ENCODE measurements around the gene TMA7B. TPM values are rescaled to one million over a fixed set of nuclear protein-coding genes. Genes with fewer than 3 reads are reported as not detected.

The TMA7B gene
- total RNA-seq, 1 donor, result not detected

- no peak overlapping the region for H3K4me3 ChIP-seq (ENCODE audit: insufficient read depth, low read length)
- H2AFZ ChIP-seq (ENCODE audit: low read length), result no peak overlapping the region
- H3K4me1 ChIP-seq (ENCODE audit: insufficient read depth, low read length), result no peaks in the 10 kb centered on the region
- no peak for DNase-seq (ENCODE audit: insufficient read length, low spot score, missing footprints)
- no peaks in the 10 kb centered on the region for H3K9me3 ChIP-seq (ENCODE audit: low read depth, low read length)
- H3K79me2 ChIP-seq (ENCODE audit: insufficient read depth, low read length), result no peaks in the 10 kb centered on the region
- no peak overlapping the region for H3K4me2 ChIP-seq (ENCODE audit: insufficient read depth, low read length)
- H4K20me1 ChIP-seq (ENCODE audit: insufficient read depth, low read length), result no peaks in the 10 kb centered on the region
- H3K36me3 ChIP-seq (ENCODE audit: insufficient read depth, low read length), result no peaks in the 10 kb centered on the region
- H3K27ac ChIP-seq (ENCODE audit: low read depth, low read length), result no peak overlapping the region
- H3K27me3 ChIP-seq (ENCODE audit: insufficient read depth, low read length), result peaks cover 18% of the 10 kb centered on the region
- TF ChIP-seq, protein P1, sequence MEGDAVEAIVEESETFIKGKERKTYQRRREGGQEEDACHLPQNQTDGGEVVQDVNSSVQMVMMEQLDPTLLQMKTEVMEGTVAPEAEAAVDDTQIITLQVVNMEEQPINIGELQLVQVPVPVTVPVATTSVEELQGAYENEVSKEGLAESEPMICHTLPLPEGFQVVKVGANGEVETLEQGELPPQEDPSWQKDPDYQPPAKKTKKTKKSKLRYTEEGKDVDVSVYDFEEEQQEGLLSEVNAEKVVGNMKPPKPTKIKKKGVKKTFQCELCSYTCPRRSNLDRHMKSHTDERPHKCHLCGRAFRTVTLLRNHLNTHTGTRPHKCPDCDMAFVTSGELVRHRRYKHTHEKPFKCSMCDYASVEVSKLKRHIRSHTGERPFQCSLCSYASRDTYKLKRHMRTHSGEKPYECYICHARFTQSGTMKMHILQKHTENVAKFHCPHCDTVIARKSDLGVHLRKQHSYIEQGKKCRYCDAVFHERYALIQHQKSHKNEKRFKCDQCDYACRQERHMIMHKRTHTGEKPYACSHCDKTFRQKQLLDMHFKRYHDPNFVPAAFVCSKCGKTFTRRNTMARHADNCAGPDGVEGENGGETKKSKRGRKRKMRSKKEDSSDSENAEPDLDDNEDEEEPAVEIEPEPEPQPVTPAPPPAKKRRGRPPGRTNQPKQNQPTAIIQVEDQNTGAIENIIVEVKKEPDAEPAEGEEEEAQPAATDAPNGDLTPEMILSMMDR (IDR thresholded peaks at IDR 0.05; ENCODE audit: extremely low read depth, low read depth, low read length), result no peak
Measured at GRCh38 chr22:39941601-39942000, 18.6 kb upstream of the TMA7B start.

DNA sequence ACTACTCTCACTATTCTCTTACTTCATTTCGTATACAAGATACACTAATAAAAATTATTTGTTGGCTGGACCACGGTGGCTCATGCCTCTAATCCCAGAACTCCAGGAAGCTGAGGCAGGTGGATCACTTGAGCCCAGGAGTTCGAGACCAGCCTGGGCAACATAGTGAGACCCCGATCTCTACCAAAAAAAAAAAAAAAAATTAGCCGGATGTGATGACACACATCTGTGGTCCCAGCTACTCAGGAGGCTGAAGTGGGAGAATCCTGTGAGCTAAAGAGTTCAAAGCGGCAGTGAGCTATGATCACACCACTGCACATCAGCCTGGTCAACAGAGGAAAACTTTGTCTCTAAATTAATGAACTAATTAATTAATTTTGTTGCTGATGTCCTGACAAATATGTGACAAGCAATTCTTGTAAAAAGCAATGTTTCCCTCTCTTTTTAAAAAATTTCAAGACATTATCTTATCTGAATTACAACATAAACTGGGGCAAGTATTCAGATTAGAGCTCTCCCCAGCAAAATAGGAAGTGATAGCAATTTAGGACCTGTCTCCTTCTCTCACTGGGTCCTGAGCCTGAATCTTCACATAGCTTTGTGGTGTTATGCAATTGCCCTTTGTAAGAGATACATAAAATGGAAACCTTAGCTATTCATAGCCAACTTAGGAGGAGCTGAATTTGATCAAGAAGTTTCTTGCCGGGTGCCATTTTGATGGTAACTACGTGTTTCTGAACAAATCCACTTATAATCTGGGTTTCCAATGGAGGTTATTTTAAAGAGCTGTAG, 17.6 kb upstream of the TMA7B start:
- Histone ChIP-seq H2AFZ (ENCODE audit: low read length) (no peak overlapping the region), H3K9me3 (ENCODE audit: low read depth, low read length) (no peaks in the 10 kb centered on the region), H3K36me3 (ENCODE audit: insufficient read depth, low read length) (no peaks in the 10 kb centered on the region), H3K4me2 (ENCODE audit: insufficient read depth, low read length) (no peak overlapping the region), H3K79me2 (ENCODE audit: insufficient read depth, low read length) (no peaks in the 10 kb centered on the region), H3K4me1 (ENCODE audit: insufficient read depth, low read length) (no peaks in the 10 kb centered on the region), H3K27me3 (ENCODE audit: insufficient read depth, low read length) (peaks cover 10% of the 10 kb centered on the region), H4K20me1 (ENCODE audit: insufficient read depth, low read length) (no peaks in the 10 kb centered on the region), H3K4me3 (ENCODE audit: insufficient read depth, low read length) (no peak overlapping the region), H3K27ac (ENCODE audit: low read depth, low read length) (no peak overlapping the region)
- DNase-seq (ENCODE audit: insufficient read length, low spot score, missing footprints), result no peak
- TF ChIP-seq, protein P1 (IDR thresholded peaks at IDR 0.05; ENCODE audit: extremely low read depth, low read depth, low read length), result no peak

DNA sequence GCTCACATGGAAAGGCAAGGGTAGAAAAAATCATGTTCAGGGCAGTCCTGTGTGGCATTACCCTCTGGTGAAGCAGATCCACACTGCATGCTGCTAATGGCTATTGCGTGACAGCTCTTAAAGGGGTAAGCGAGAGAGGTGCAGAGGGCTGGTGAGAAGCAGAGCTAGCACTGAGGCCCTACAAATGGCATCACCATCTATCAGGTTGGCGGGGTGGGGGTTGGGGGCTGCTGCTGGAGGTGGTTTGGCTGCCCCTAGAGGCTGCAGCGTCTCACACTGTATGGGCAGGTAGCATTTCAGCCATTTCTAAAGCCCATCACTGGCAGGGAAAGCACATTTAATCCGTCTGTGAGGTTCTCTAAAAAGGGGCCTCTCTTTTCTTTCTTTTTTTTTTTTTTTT, 16.9 kb upstream of the TMA7B start:
- H3K9me3 ChIP-seq (ENCODE audit: low read depth, low read length), result no peaks in the 10 kb centered on the region
- H4K20me1 ChIP-seq (ENCODE audit: insufficient read depth, low read length), result no peaks in the 10 kb centered on the region
- no peak overlapping the region for H3K4me2 ChIP-seq (ENCODE audit: insufficient read depth, low read length)
- no peak overlapping the region for H3K4me3 ChIP-seq (ENCODE audit: insufficient read depth, low read length)
- peaks cover 4% of the 10 kb centered on the region for H3K27me3 ChIP-seq (ENCODE audit: insufficient read depth, low read length)
- H3K79me2 ChIP-seq (ENCODE audit: insufficient read depth, low read length), result no peaks in the 10 kb centered on the region
- no peak overlapping the region for H3K27ac ChIP-seq (ENCODE audit: low read depth, low read length)
- H3K36me3 ChIP-seq (ENCODE audit: insufficient read depth, low read length), result no peaks in the 10 kb centered on the region
- H3K4me1 ChIP-seq (ENCODE audit: insufficient read depth, low read length), result no peaks in the 10 kb centered on the region
- H2AFZ ChIP-seq (ENCODE audit: low read length), result no peak overlapping the region
- TF ChIP-seq, protein P1 (IDR thresholded peaks at IDR 0.05; ENCODE audit: extremely low read depth, low read depth, low read length), result no peak
- DNase-seq (ENCODE audit: insufficient read length, low spot score, missing footprints), result no peak

DNA sequence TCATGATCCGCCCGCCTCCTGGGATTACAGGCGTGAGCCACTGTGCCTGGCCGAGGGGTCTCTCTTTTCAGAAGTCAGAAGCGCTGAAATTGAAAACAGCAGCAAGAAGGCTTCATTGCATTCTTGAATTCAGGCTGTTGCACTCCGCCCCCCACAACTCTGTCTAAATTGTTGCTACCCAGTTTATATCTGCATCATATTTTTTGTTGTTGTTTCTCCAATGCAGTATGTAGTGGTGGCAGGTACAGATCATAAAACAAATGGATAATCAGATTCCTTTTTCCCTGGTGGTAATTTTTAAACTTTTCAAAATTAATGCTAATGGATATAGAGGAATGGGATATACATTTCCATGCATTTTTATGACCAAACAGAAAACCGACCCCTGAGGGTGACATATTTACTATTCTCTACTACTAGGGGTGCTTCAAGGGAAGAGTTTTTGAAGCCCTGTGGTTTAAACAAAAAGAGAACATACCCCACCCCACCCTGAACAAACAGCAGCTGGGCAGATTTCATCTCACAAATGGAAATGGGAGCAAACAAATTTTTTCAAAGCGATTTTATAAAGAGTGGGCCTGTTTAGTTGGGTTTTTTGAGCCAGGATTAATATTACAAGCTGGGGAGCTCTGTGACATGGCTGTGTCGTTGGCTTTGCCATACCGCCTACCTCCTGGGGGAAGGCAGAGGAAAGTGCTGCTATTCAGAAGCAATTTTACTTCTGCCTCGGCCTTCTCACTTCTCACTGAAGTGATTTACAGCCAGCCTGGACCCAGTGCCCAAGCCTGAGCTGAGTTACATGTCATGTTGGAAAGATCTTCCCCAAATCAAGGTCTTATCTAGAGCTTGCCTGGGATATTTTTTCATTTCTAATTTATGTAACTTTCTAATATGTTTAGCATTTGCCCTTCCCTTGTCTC, 16.0 kb upstream of the TMA7B start:
- Histone ChIP-seq H3K79me2 (ENCODE audit: insufficient read depth, low read length) (no peaks in the 10 kb centered on the region), H3K27me3 (ENCODE audit: insufficient read depth, low read length) (peaks cover 3% of the 10 kb centered on the region), H3K4me3 (ENCODE audit: insufficient read depth, low read length) (no peak overlapping the region), H3K9me3 (ENCODE audit: low read depth, low read length) (no peaks in the 10 kb centered on the region), H3K4me1 (ENCODE audit: insufficient read depth, low read length) (no peaks in the 10 kb centered on the region), H3K4me2 (ENCODE audit: insufficient read depth, low read length) (no peak overlapping the region), H2AFZ (ENCODE audit: low read length) (no peak overlapping the region), H3K36me3 (ENCODE audit: insufficient read depth, low read length) (no peaks in the 10 kb centered on the region), H4K20me1 (ENCODE audit: insufficient read depth, low read length) (no peaks in the 10 kb centered on the region), H3K27ac (ENCODE audit: low read depth, low read length) (no peak overlapping the region)
- no peak for DNase-seq (ENCODE audit: insufficient read length, low spot score, missing footprints)
- TF ChIP-seq, protein P1 (IDR thresholded peaks at IDR 0.05; ENCODE audit: extremely low read depth, low read depth, low read length), result no peak

Data from osteoblast (primary cell).